GM23248 (cell line): ENCODE data around the gene TUBB1. TPM values are rescaled to one million over a fixed set of nuclear protein-coding genes. Genes with fewer than 3 reads are reported as not detected.

Experiments used
- DNase-seq: peaks from one replicate; pipeline ENCODE4 v3.0.0-alpha.2; 2015
- H2AFZ ChIP-seq: fragments of 200-600 bp; sonication (generic); 2 replicates; pipeline ENCODE4 v1.6.1; 2016; ENCODE audit warnings: antibody characterized with exemption
- H3F3A ChIP-seq: fragments of 200-600 bp; sonication (generic); 2 replicates; pipeline ENCODE4 v1.6.1; 2016; ENCODE audit warnings: mild to moderate bottlenecking, antibody characterized with exemption, mixed run types; ENCODE audit not compliant: insufficient read depth
- H3K27ac ChIP-seq: fragments of 200-600 bp; sonication (generic); 2 replicates; pipeline ENCODE4 v1.5.1; 2016; ENCODE audit warnings: mild to moderate bottlenecking
- H3K27me3 ChIP-seq: fragments of 200-600 bp; sonication (generic); replicated peaks from 2 replicates; pipeline ENCODE4 v1.6.1; 2016; ENCODE audit warnings: mild to moderate bottlenecking; ENCODE audit not compliant: insufficient read depth
- H3K36me3 ChIP-seq: fragments of 200-600 bp; sonication (generic); 2 replicates; pipeline ENCODE4 v1.6.1; 2016; ENCODE audit warnings: low read depth, mild to moderate bottlenecking
- H3K4me1 ChIP-seq: fragments of 200-600 bp; sonication (generic); 2 replicates; pipeline ENCODE4 v1.6.1; 2016; ENCODE audit warnings: mild to moderate bottlenecking; ENCODE audit not compliant: insufficient read depth
- H3K4me2 ChIP-seq: fragments of 200-600 bp; sonication (generic); one replicate; pipeline ENCODE4 v1.6.1; 2016; ENCODE audit warnings: mild to moderate bottlenecking; ENCODE audit not compliant: unreplicated experiment
- H3K4me3 ChIP-seq: fragments of 200-600 bp; sonication (generic); 2 replicates; pipeline ENCODE4 v1.5.1; 2016; ENCODE audit warnings: mild to moderate bottlenecking
- H3K79me2 ChIP-seq: fragments of 200-600 bp; sonication (generic); 2 replicates; pipeline ENCODE4 v1.6.1; 2016; ENCODE audit warnings: mild to moderate bottlenecking; ENCODE audit not compliant: insufficient read depth
- H3K9ac ChIP-seq: fragments of 200-600 bp; sonication (generic); 2 replicates; pipeline ENCODE4 v1.6.1; 2016; ENCODE audit warnings: mild to moderate bottlenecking
- H3K9me2 ChIP-seq: fragments of 200-600 bp; sonication (generic); 2 replicates; pipeline ENCODE4 v1.6.1; 2016; ENCODE audit warnings: mixed run types, mild to moderate bottlenecking, moderate library complexity; ENCODE audit not compliant: insufficient read depth
- H3K9me3 ChIP-seq: fragments of 200-600 bp; sonication (generic); one replicate; pipeline ENCODE4 v1.6.1; 2017; ENCODE audit warnings: low read depth
- H4K20me1 ChIP-seq: fragments of 200-600 bp; sonication (generic); 2 replicates; pipeline ENCODE4 v1.6.0; 2016; ENCODE audit not compliant: insufficient read depth
- EZH2 ChIP-seq: fragments of 200-600 bp; sonication (generic); IDR thresholded peaks from 2 replicates; pipeline ENCODE4 v1.6.1; 2018; ENCODE audit warnings: antibody characterized with exemption, mild to moderate bottlenecking; ENCODE audit not compliant: insufficient read depth, poor library complexity, severe bottlenecking
- EZH2phosphoT487 ChIP-seq: fragments of 200-600 bp; sonication (generic); IDR thresholded peaks from 2 replicates; pipeline ENCODE4 v1.6.1; 2018; ENCODE audit warnings: antibody characterized with exemption, moderate library complexity, mild to moderate bottlenecking, low read depth; ENCODE audit not compliant: insufficient read depth
- WGBS, 2 experiments: methylation state at CpG; one replicate each; pipeline ENCODE4 v1.1.6; 2015 to 2017; ENCODE audit warnings: low lambda C conversion rate in 2 of 2, low coverage in 1 of 2; ENCODE audit errors: missing lambda C conversion rate in 2 of 2; 5-methylcytosine and 5-hydroxymethylcytosine counted together
- in situ Hi-C: fragments of 300-500 bp; cut with MboI; formaldehyde crosslinking; loops from 2 replicates; pipeline ENCODE4 v1.15.0; 2020
- polyA plus RNA-seq: library from polyadenylated mRNA; unstranded; fragments of >200 nt; fragmentation: Nextera tagmentation; extraction: Ambion mirVana; gene quantifications from 2 replicates; pipeline ENCODE4 v1.2.1, GENCODE V29; 2016
- total RNA-seq: library from RNA; depleted of rRNA; stranded (reverse); fragments of >200 nt; shearing (Covaris generic); gene quantifications from 2 replicates; pipeline ENCODE4 v1.2.3, GENCODE V29; 2014

The TUBB1 gene
- total and polyA plus RNA-seq, 2 experiments from 2014 or later, result 0.09 TPM; not detected in 1

DNA sequence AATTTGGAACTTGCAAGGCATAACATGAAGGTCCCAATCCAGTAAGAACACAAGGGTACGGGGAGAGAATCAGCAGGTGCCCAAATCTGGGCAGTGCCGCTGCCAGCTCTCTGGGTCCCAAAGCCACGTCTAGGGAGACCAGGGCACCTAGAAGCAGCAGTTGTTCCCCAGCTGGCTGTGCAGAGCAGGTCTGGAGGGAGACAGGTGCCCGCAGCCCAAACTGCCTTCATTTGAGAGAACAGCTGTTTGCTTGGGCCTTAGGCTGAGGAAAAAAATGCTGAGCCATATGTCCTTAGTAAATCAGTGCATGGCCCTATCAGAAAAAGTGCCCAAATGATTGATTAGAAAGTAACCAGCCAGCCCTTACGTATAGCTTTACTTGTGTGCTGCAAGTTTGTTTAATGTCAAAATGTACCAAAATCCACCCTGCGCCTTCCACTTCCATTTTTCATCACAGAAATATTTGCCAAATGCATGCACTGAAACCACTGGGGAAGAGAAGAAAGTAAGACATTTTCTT is 32.5 kb downstream of the TUBB1 start:
- in situ Hi-C loops, result no loop called here
- 71 to 77% methylated on average over 6 of the region's 6 CpGs for WGBS, 2 experiments

DNA sequence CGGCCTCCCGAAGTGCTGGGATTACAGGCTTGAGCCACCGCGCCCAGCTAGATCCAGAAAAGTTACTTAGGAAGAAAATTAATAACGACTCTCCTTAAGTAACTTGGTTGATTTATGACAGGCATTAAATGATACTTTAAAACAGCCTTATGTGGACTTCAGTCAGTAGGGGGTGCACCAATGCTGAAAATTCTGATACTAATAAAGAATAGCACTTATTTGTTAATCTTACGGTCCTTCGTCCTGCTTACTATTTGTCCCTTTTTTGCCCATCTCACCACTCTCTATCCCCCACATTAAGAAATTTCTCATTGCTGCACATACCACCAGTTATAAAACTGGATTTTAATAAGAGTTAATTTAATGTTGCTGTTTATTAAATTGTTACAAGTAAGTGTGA is 36.1 kb downstream of the TUBB1 start:
- in situ Hi-C loops, result no loop called here
- Histone ChIP-seq H3K79me2 (no peaks in the 10 kb centered on the region), H3K36me3 (no peaks in the 10 kb centered on the region), H4K20me1 (no peaks in the 10 kb centered on the region), H3F3A (no peaks in the 10 kb centered on the region), H3K27me3 (peaks cover 21% of the 10 kb centered on the region; the same call in 1 of the 2 replicates), H3K9me3 (no peaks in the 10 kb centered on the region), H3K4me3 (no peak overlapping the region), H2AFZ (no peak overlapping the region), H3K27ac (no peak overlapping the region), H3K9ac (no peak overlapping the region), H3K9me2 (no peaks in the 10 kb centered on the region), H3K4me2 (no peak overlapping the region), H3K4me1 (no peaks in the 10 kb centered on the region)
- TF ChIP-seq EZH2phosphoT487 (no peak), EZH2 (no peak)
- DNase-seq, result peak; percentile 50
- WGBS, 2 experiments, result 56 to 57% methylated on average over 7 of the region's 7 CpGs

More for the DNA sequence above, 32.5 kb downstream of the TUBB1 start:
- Histone ChIP-seq H3F3A (peaks cover 14% of the 10 kb centered on the region), H3K27ac (no peak overlapping the region), H3K36me3 (no peaks in the 10 kb centered on the region), H3K9me2 (no peaks in the 10 kb centered on the region), H3K9ac (no peak overlapping the region), H3K4me1 (peaks cover 12% of the 10 kb centered on the region), H3K79me2 (no peaks in the 10 kb centered on the region), H3K4me3 (no peak overlapping the region), H3K9me3 (no peaks in the 10 kb centered on the region), H2AFZ (no peak overlapping the region), H3K4me2 (no peak overlapping the region), H3K27me3 (peaks cover 10% of the 10 kb centered on the region; the same call in 1 of the 2 replicates), H4K20me1 (no peaks in the 10 kb centered on the region)
- DNase-seq, result no peak
- no peak for TF ChIP-seq EZH2phosphoT487
- no peak for TF ChIP-seq EZH2

- Histone ChIP-seq H3K4me1 (0 out of 2 replicates have a peak, but pooled peaks cover 5% of the 10 kb centered on the region), H3K4me2 (no peak overlapping the region), H3K36me3 (no peaks in the 10 kb centered on the region), H4K20me1 (no peaks in the 10 kb centered on the region), H3F3A (no peaks in the 10 kb centered on the region), H3K27me3 (peaks cover 23% of the 10 kb centered on the region; the same call in 1 of the 2 replicates), H3K4me3 (no peak overlapping the region), H3K27ac (no peak overlapping the region), H2AFZ (no peak overlapping the region), H3K79me2 (no peaks in the 10 kb centered on the region), H3K9me3 (no peaks in the 10 kb centered on the region), H3K9ac (no peak overlapping the region), H3K9me2 (no peaks in the 10 kb centered on the region)
- DNase-seq, result no peak
- in situ Hi-C loops, result no loop called here
- no peak for TF ChIP-seq EZH2
- 49% methylated on average over 4 of the region's 4 CpGs for WGBS, 2 experiments
These were observed 42.9 kb downstream of the TUBB1 start for GRCh38 chr20:59062081-59062480.

- H3F3A ChIP-seq, result no peaks in the 10 kb centered on the region
- H3K9ac ChIP-seq, result no peak overlapping the region
- H3K79me2 ChIP-seq, result no peaks in the 10 kb centered on the region
- no peak overlapping the region for H2AFZ ChIP-seq
- no peak overlapping the region for H3K27ac ChIP-seq
- H3K4me3 ChIP-seq, result no peak overlapping the region
- H3K4me1 ChIP-seq, result 0 out of 2 replicates have a peak, but pooled peaks cover 5% of the 10 kb centered on the region
- peaks cover 24% of the 10 kb centered on the region; the same call in 1 of the 2 replicates for H3K27me3 ChIP-seq
- no peaks in the 10 kb centered on the region for H3K9me3 ChIP-seq
- WGBS, 2 experiments, result 69 to 72% methylated on average over 22 of the region's 22 CpGs
- H4K20me1 ChIP-seq, result no peaks in the 10 kb centered on the region
- TF ChIP-seq EZH2 (no peak), EZH2phosphoT487 (no peak)
- H3K9me2 ChIP-seq, result no peaks in the 10 kb centered on the region
- no peak overlapping the region for H3K4me2 ChIP-seq
- in situ Hi-C loops, result no loop called here
- peak; percentile 40 for DNase-seq
- no peaks in the 10 kb centered on the region for H3K36me3 ChIP-seq
These were observed 44.4 kb downstream of the TUBB1 start for GRCh38 chr20:59063358-59064213.
